ENCODE results near the gene CDKN2D.

The CDKN2D gene

DNA sequence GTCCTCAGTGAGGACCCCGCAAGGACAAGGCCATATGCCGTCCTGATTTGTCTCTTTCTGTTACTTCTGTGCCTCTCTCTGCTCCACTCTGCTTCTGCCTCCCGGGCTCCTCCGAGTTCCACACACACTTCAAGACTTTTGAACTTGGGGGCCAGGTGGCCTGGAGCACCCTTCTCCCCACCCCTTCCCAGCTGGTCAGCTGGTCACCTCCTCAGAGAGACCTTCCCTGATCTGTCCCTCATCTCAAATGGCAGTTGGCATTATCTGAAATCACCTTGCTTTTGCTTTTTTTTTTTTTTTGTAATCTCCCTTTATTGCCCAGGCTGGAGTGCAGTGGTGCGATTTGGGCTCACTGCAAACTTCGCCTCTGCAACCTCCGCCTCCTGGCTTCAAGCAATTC lies 49.4 kb downstream of the CDKN2D start:
- TF ChIP-seq JUND (IDR thresholded peaks at IDR 0.05; ENCODE audit: low read depth), result no peak
- DNase-seq (ENCODE audit: low read depth in 1 of 2, low spot score in 1 of 2), result no peak
- in situ Hi-C loops (cut with HindIII; ENCODE audit: low pct_unique_long_range_greater_than_20kb, low sequenced_read_pairs), result no loop called here

DNA sequence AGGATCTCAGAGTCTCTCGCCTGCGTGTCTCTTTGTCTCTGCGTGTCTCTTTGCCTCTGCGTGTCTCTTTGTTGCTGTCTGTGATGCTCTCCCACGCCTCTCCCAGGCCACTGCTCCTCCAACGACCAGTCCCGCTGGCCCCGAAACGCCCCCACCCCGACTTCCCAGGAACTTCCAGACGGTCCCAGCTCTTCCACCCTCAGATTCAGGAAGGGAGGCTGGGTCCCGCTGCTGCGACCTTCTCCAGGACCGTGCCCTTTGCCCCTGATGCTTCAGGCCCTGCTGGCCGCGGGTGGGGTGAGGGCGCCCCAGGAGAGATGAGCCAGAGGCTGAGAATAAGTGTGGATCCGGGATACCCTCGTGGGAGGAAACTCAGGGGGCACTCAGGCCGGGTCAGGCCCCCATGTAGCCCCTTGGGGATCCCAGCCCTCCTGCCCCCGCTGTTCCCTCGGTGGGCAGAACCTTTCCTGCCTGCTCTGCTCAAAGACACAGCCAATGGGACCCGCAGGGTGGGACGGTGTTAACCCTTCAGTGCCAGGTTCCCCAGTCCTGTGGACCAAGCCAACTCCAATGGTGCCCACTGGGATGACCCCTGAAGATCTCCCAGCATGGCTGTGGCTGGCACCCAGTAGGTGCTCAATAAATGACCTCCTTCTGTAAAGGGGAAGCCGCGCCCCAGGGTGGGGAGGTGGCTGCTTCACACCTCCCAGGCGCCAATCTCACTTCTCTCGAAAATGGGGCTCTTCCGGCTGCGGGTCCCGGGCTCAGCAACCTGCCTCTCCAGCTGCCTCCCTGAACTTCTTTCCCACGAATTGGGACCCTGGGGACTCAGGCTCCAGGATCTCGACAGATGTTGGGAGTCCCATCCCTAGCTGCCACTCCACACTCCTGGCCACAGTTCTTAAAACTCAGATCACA lies 50.1 kb downstream of the CDKN2D start:
- TF ChIP-seq JUND (IDR thresholded peaks at IDR 0.05; ENCODE audit: low read depth), result no peak
- DNase-seq (ENCODE audit: low read depth in 1 of 2, low spot score in 1 of 2), result no peak
- in situ Hi-C loops (cut with HindIII; ENCODE audit: low pct_unique_long_range_greater_than_20kb, low sequenced_read_pairs), result no loop called here

DNA sequence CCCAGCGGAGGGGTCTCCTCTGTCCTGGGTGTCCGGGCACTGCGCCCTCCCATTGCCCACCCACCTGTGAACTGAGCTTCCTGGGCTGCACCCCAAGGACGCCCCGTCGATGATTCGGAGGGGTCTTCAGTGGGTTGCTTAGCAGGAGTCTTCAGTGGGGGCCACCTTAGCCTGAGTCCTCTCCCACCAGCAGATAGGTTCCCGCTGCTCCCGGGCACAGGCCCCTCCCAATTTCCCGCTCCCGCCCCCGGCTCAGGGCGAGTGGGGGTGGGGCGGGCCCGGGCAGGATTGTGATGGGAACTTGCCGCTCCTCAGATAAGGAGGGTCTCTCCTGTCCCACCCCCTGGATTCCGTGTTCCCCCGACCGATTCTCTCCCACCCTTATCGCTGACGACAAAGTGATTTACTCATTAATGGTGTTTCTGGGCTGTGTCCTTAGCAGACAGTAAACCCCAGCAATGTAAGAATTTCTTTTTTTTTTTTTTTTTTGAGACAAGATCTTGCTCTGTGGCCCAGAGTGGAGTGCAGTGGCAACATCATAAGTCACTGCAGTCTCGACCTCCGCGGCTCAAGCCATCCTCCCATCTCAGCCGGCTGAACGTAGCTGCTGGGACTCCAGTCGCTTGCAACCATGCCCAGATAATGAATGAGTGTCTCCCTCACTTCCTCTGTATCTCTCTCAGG lies 50.9 kb downstream of the CDKN2D start:
- no peak for DNase-seq (ENCODE audit: low read depth in 1 of 2, low spot score in 1 of 2)
- TF ChIP-seq JUND (IDR thresholded peaks at IDR 0.05; ENCODE audit: low read depth), result no peak
- in situ Hi-C loops (cut with HindIII; ENCODE audit: low pct_unique_long_range_greater_than_20kb, low sequenced_read_pairs), result no loop called here

DNA sequence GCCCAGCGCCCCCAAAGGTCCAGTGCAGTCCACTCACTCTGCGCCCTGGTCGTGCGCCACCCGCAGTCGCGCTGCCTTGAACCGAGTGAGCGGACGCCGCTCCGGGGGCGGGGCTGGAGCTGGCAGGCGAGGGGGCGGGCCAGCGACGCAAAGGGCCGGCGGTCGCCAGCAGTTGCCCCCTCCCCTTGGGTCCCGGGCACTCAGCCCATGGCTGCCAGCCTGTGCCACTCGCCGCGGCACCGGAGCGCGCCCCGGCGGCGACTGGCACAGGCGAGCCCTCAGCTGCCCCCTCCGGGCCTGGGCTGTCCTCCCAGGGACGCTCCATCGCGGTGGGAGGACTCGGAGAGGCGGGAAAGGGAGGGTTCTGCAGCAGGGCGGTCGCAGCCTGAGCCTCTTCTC lies 51.4 kb downstream of the CDKN2D start, which contains the start of gene S1PR5:
S1PR5 (minus strand) TSS at position 87 of the 399 bp plus-strand sequence. CDS start 2,436 bp downstream, outside the sequence.
- in situ Hi-C loops (cut with HindIII; ENCODE audit: low pct_unique_long_range_greater_than_20kb, low sequenced_read_pairs), result no loop called here
- DNase-seq (ENCODE audit: low read depth in 1 of 2, low spot score in 1 of 2), result peak in 1 of 2 experiments; percentile 58

DNA sequence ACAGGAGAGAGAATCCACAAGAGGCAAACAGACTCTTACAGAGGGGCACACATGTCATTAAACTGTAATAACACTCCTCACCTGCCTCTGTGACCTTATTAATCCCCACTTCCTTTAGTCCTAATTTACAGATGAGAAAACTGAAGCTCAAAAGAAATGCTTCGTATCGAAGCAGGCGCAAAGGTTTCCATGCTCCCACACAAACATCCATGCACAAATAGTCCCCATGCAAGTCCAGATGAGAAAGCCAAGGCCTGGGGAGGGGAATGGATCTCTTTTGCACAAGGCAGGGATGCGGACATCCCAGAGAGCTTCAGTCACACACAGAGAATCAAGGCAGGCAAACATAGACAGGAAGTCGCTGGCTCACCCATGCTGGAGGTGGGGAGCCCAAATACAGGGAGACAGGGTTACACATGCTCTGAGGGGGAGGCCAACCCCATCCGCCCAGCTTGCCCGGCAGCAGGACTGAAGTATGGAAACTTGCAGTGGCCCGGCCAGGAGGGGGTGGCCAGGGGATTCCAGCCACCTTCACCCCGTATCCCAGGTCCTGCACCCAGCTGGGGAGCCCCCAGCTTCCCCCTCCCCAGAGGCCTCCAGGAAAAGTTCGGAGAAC lies 52.0 kb downstream of the CDKN2D start:
- in situ Hi-C loops (cut with HindIII; ENCODE audit: low pct_unique_long_range_greater_than_20kb, low sequenced_read_pairs), result no loop called here
- TF ChIP-seq JUND (IDR thresholded peaks at IDR 0.05; ENCODE audit: low read depth), result no peak
- DNase-seq (ENCODE audit: low read depth in 1 of 2, low spot score in 1 of 2), result no peak

More for the DNA sequence above, 51.4 kb downstream of the CDKN2D start, which contains the start of gene S1PR5:
- no peak for TF ChIP-seq JUND (IDR thresholded peaks at IDR 0.05; ENCODE audit: low read depth)
